ENCODE measurements around the gene APOL3.
"Not testable (repeated sequence)": the region's sequence is repeated elsewhere in the genome, so short reads cannot be mapped to it uniquely, and the experiment has no call there.

The APOL3 gene

DNA sequence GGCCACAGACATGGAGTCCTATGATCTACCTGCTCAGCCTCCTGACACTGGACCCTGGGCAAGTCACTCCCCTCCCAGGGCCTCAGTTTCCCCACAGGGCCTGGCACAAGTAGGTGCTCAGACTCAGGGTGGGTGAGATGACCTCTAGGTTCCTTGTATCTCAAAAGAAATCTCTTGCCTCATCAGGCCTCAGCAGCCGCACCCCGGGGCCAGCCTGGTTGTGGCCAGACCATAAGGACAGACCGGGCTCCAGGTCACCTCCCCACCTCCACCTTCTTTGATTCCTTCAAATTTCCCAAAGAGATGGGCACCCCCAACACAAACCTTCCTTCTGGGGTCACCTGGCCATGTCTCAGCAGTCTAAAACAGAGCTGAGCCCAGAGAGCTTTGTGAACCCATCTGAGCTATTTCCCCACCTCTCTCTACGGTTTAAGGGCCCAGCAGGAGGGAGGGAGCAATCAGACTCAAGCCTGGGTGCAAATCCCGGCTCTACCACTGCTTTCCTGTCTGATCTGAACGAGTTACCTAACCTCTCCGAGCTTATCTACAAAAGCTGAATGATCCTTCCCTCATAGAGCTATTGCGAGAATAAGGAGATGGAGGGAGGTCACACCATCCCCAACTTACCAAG lies 43.6 kb upstream of the APOL3 start:
- DNase-seq (ENCODE audit: low read depth), result no peak
- TF ChIP-seq, protein P1, sequence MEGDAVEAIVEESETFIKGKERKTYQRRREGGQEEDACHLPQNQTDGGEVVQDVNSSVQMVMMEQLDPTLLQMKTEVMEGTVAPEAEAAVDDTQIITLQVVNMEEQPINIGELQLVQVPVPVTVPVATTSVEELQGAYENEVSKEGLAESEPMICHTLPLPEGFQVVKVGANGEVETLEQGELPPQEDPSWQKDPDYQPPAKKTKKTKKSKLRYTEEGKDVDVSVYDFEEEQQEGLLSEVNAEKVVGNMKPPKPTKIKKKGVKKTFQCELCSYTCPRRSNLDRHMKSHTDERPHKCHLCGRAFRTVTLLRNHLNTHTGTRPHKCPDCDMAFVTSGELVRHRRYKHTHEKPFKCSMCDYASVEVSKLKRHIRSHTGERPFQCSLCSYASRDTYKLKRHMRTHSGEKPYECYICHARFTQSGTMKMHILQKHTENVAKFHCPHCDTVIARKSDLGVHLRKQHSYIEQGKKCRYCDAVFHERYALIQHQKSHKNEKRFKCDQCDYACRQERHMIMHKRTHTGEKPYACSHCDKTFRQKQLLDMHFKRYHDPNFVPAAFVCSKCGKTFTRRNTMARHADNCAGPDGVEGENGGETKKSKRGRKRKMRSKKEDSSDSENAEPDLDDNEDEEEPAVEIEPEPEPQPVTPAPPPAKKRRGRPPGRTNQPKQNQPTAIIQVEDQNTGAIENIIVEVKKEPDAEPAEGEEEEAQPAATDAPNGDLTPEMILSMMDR (IDR thresholded peaks at IDR 0.05; ENCODE audit: low read length, missing control alignments), result no peak
- H3K4me3 ChIP-seq (replicated peaks; ENCODE audit: low read depth, low read length), result no peak overlapping the region

DNA sequence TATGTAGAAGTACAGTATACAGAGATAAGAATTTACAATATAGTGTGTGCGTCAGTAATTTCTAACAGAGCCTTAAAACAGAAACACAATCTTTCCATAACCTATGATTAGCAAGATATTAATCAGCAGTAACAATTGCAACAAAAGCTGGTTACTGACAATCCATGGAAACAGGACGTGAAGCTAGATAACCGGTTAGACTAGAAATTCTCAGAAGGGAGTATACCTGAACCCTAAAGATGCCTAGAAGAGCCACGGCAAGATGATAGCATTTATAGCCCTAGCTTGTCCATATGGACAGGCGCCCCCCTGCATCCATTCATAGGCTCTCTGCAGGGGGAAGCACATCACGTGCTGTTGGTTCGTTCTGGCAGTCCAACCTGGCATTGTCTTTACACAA lies 42.9 kb upstream of the APOL3 start:
- not testable (repeated sequence) for DNase-seq (ENCODE audit: low read depth); H3K4me3 ChIP-seq (replicated peaks; ENCODE audit: low read depth, low read length)

DNA sequence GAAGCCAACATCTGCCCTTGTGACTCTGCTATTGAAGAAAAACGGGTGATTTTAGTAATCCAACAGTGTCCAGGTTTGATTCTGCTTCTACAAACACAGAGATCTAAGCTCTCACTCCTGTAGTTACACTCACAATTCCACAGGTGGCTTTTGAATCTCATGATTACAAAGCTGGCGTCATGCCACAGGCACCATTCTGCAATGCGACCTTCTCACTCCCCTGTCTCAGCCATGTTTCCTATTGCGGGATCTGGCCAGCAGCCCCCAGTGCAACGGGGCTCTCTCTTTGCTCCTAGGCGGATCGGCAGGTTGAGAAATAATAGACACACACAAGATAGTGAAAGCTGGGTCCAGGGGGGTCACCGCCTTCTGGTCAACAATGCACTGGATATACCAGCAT lies 42.4 kb upstream of the APOL3 start:
- H3K4me3 ChIP-seq (replicated peaks; ENCODE audit: low read depth, low read length); DNase-seq (ENCODE audit: low read depth): not testable (repeated sequence)

DNA sequence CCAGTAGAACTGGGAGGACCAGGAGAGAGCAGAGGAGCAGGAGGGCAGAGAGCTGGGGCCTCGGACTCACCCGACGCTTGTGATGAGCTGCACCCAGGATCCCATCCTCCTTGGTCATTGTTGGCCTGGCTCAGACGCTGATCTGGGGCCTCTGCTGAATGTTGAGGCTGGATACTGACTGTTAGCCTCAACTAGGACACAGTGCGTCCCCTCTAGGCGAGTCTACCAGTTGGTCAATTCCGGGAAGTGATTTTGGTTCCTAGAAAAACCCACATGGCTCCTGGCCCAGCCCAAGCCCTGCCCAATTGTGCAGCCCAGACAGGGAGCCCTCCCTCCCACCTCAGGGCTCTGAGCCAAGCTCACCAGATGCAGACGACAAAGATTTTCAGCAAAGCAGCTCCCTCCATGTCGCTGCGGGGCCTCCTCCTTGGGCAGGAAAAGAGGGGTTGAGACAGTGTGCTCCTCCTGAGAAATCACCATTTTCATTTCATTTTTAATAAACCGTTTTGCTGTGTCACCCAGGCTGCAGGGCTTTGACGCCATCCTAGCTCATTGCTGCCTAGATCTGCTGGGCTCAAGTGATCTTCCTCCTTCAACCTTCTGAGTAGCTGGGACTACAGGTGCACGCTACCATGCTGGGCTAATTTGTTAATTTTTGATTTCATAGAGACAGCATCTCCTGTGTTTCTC lies 41.2 kb upstream of the APOL3 start, which contains the start of gene APOL4:
TSS of gene APOL4 (minus strand) at position 180 of the 690 bp plus-strand sequence. CDS start at position 105, 75 bp downstream.
- DNase-seq (ENCODE audit: low read depth), result peak; percentile 81
- TF ChIP-seq, protein P1 (IDR thresholded peaks at IDR 0.05; ENCODE audit: low read length, missing control alignments), result no peak
- peak within 1 kb of the TSS; percentile 10 for H3K4me3 ChIP-seq (replicated peaks; ENCODE audit: low read depth, low read length)

DNA sequence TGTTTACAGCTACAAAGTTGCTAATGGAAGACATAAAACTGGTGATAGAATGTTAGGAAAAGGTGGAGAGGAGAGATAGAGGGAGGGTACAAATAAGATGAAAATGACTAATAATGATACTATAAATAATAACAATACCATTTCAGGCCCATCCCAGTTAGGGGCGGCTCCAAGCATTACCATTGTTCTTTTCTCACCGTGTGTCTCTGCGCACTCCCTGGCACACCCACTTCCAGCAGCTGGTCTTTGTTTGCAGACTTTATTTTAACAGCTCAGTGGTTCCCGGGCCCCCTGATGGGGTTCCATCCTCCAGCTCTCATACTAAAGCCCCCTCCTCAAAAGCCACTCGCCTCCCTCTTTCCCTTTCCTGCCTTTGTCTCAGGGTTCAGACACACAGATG lies 40.5 kb upstream of the APOL3 start:
- not testable (repeated sequence) for DNase-seq (ENCODE audit: low read depth); H3K4me3 ChIP-seq (replicated peaks; ENCODE audit: low read depth, low read length)

DNA sequence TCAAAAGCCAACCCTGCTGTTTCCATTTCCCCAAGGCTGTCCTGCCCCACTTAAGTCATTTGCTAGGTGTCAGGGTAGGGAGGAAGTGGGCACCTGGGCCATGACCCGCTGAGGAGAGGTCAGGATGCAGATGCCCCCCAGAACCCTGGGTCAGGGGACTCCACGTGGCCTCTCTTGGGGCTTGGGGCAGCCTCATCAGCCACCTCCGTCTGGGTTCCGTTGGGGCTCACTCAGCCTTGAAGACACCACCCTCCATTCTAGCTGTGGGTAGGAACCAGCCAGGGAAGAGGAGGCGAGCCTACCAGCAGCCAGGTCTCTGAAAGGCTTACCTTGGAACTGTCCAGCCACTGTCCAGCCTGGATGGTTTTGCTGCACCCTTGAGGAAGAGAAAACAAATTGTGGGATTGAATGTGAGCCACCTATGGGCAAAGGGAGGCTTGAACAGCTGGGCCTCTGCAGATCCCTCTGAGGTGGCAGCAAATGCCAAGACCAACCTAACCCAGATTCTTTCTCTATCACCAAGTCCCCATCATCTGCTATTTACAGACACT lies 38.5 kb upstream of the APOL3 start:
- TF ChIP-seq, protein P1 (IDR thresholded peaks at IDR 0.05; ENCODE audit: low read length, missing control alignments), result no peak
- no peak for DNase-seq (ENCODE audit: low read depth)

DNA sequence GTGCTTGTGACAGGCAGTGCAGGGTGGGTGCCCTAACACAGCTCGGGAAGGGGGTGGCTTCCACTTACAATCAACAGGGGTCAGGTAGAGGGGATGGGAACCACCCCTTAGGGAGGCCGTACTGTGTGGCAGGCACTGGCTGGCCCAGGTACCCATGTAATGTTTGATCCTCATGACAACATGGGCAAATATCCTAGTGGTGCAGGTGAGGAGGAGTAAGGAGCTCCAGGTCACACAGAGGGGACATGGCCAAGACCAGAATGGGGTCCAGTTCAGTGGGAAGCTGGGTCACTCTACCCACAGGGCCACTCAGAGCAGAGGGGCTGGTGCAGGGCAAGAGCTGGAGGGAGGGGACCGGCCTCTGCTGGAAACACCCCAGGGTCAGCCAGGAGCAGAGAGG lies 38.0 kb upstream of the APOL3 start:
- H3K4me3 ChIP-seq (replicated peaks; ENCODE audit: low read depth, low read length), result no peak overlapping the region
- DNase-seq (ENCODE audit: low read depth), result no peak
- TF ChIP-seq, protein P1 (IDR thresholded peaks at IDR 0.05; ENCODE audit: low read length, missing control alignments), result no peak

More for the DNA sequence above, 38.5 kb upstream of the APOL3 start:
- H3K4me3 ChIP-seq (replicated peaks; ENCODE audit: low read depth, low read length), result no peak overlapping the region

DNA sequence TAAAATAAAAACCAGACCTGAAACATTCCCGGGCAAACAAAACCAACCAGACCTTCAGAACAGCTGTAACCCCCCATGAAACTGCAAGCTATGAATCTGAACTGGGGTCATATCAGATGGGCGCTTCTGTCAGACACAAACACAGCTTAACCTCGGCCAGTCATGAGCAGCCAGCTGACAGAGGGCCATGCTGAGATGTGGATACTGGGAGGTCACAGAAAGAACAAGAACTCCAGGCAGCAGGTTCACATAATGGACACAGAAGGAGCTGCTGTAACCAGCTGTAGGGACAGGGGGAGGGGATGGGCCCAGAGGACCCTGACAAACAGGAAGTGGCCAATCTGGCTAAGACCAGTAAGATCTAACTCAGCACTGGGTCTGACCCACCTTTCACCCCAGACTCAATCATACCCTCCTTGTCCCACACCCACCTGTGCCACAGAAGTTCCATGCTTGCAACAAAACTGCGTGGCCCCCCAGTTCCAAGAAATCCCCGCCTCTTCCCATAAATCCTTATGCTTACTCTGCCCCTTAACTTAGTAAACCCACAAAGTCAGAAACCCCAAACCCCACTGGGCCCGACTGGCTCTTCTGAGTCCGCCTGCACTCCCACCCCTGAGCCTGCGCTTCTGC lies 37.1 kb upstream of the APOL3 start:
- DNase-seq (ENCODE audit: low read depth), result no peak
- TF ChIP-seq, protein P1 (IDR thresholded peaks at IDR 0.05; ENCODE audit: low read length, missing control alignments), result no peak

More for the DNA sequence above, 37.1 kb upstream of the APOL3 start:
- H3K4me3 ChIP-seq (replicated peaks; ENCODE audit: low read depth, low read length), result no peak overlapping the region
